Astrocyte (in vitro differentiated cells and primary cell): Measurements from ENCODE around the gene PDX1.
"Not testable (repeated sequence)": the region's sequence is repeated elsewhere in the genome, so short reads cannot be mapped to it uniquely, and the experiment has no call there.

Source experiments
- CTCF ChIP-seq: IDR thresholded peaks from 2 replicates; pipeline ENCODE4 v1.5.1; 2011; ENCODE audit warnings: low read depth, mild to moderate bottlenecking, inconsistent platforms, low read length, moderate library complexity; ENCODE audit not compliant: insufficient read depth
- EZH2 ChIP-seq: IDR thresholded peaks from 2 replicates; pipeline ENCODE4 v1.6.1; 2012; ENCODE audit warnings: mild to moderate bottlenecking, low read length, inconsistent platforms; ENCODE audit not compliant: insufficient read depth

- not testable (repeated sequence) for TF ChIP-seq EZH2, CTCF
These were observed 44.4 kb downstream of the PDX1 start for GRCh38 chr13:27964206-27964605.
